IMR-90 (cell line): Measurements from ENCODE around the gene POLD3. TPM values are rescaled to one million over a fixed set of nuclear protein-coding genes. Genes with fewer than 3 reads are reported as not detected.

ENCODE experiments used
- ATAC-seq: fragments of 200-7000 bp; cut with Tn5 transposase; 2 replicates; pipeline ENCODE4 v1.9.1; 2020; ENCODE audit warnings: low read depth, mild to moderate bottlenecking, moderate library complexity
- BruUV-seq: library from RNA; stranded (reverse); fragments of 400-500 nt; replicated peaks from 2 replicates; lab custom pipeline; 2021; lab: Mats Ljungman, UMichigan
- CTCF ChIA-PET: fragments of 300-600 bp; formaldehyde crosslinking; extraction: SDS; loops from one replicate; lab custom pipeline; 2021; ENCODE audit warnings: antibody characterized with exemption; lab: Yijun Ruan, JAX
- POLR2A ChIA-PET: fragments of 300-600 bp; sonication (Branson Sonifier 250); formaldehyde crosslinking; loops from one replicate; lab custom pipeline; 2022; ENCODE audit warnings: antibody characterized with exemption; ENCODE audit not compliant: unreplicated experiment; lab: Charles Lee
- DNase-seq: peaks from one replicate; pipeline ENCODE4 v3.0.0; 2013
- H2AFZ ChIP-seq: replicated peaks from 2 replicates; pipeline ENCODE3; 2013; ENCODE audit warnings: low read length, mild to moderate bottlenecking; ENCODE audit not compliant: poor library complexity
- H2AK5ac ChIP-seq: 2 replicates; pipeline ENCODE4 v1.6.1; 2013; ENCODE audit warnings: low read depth, low read length, inconsistent platforms
- H2AK9ac ChIP-seq: replicated peaks from 2 replicates; pipeline ENCODE3; 2013; ENCODE audit warnings: mild to moderate bottlenecking, low read depth, low read length, moderate library complexity; ENCODE audit not compliant: poor library complexity
- H2BK120ac ChIP-seq: 2 replicates; pipeline ENCODE4 v1.6.1; 2013; ENCODE audit warnings: low read depth, low read length, inconsistent platforms
- H2BK15ac ChIP-seq: 3 replicates; pipeline ENCODE4 v1.6.1; 2013; ENCODE audit warnings: low read depth, low read length, inconsistent platforms
- H2BK20ac ChIP-seq: 2 replicates; pipeline ENCODE4 v1.6.1; 2013; ENCODE audit warnings: low read depth, mild to moderate bottlenecking, inconsistent platforms, low read length, moderate library complexity
- H2BK5ac ChIP-seq: 2 replicates; pipeline ENCODE4 v1.6.1; 2013; ENCODE audit warnings: mild to moderate bottlenecking, low read depth, low read length, inconsistent platforms; ENCODE audit not compliant: poor library complexity, severe bottlenecking
- H3K14ac ChIP-seq: replicated peaks from 2 replicates; pipeline ENCODE4 v1.6.1; 2013; ENCODE audit warnings: low read depth, low read length, inconsistent platforms
- H3K18ac ChIP-seq: 2 replicates; pipeline ENCODE4 v1.6.1; 2013; ENCODE audit warnings: low read depth, low read length, control low read depth
- H3K23ac ChIP-seq: 2 replicates; pipeline ENCODE4 v1.6.1; 2013; ENCODE audit warnings: low read depth, low read length, inconsistent platforms
- H3K27ac ChIP-seq: 2 replicates; pipeline ENCODE4 v1.5.1; 2013; ENCODE audit warnings: mild to moderate bottlenecking, control low read depth, low read length; ENCODE audit not compliant: insufficient read depth
- H3K27me3 ChIP-seq: 2 replicates; pipeline ENCODE4 v1.6.1; 2013; ENCODE audit warnings: low read length; ENCODE audit not compliant: control insufficient read depth, insufficient read depth
- H3K36me3 ChIP-seq: 2 replicates; pipeline ENCODE4 v1.6.1; 2013; ENCODE audit warnings: low read length, mixed read lengths; ENCODE audit not compliant: control insufficient read depth, insufficient read depth
- H3K4ac ChIP-seq: 2 replicates; pipeline ENCODE4 v1.6.1; 2013; ENCODE audit warnings: low read depth, low read length, inconsistent platforms
- H3K4me1 ChIP-seq: 2 replicates; pipeline ENCODE4 v1.6.1; 2013; ENCODE audit warnings: low read length, mixed read lengths; ENCODE audit not compliant: control insufficient read depth, insufficient read depth
- H3K4me2 ChIP-seq: 2 replicates; pipeline ENCODE4 v1.6.1; 2013; ENCODE audit warnings: low read depth, mild to moderate bottlenecking, control low read depth, low read length, moderate library complexity
- H3K4me3 ChIP-seq: 2 replicates; pipeline ENCODE4 v1.5.1; 2013; ENCODE audit warnings: low read depth, mild to moderate bottlenecking, control low read depth, low read length, moderate library complexity; ENCODE audit not compliant: insufficient read depth
- H3K56ac ChIP-seq: 2 replicates; pipeline ENCODE4 v1.6.1; 2013; ENCODE audit warnings: low read length, inconsistent platforms; ENCODE audit not compliant: insufficient read depth; ENCODE audit errors: extremely low read depth
- H3K79me1 ChIP-seq, 2 experiments: 2 replicates each; pipeline ENCODE4 v1.6.1; 2013; ENCODE audit warnings: low read length in 2 of 2, inconsistent platforms in 1 of 2, low read depth in 1 of 2
- H3K9ac ChIP-seq: 2 replicates; pipeline ENCODE4 v1.6.1; 2013; ENCODE audit warnings: low read depth, low read length, control low read depth
- H3K9me1 ChIP-seq: 2 replicates; pipeline ENCODE4 v1.6.1; 2013; ENCODE audit warnings: low read length, inconsistent platforms; ENCODE audit not compliant: insufficient read depth
- H3K9me3 ChIP-seq: 2 replicates; pipeline ENCODE4 v1.6.1; 2013; ENCODE audit warnings: low read length; ENCODE audit not compliant: control insufficient read depth, insufficient read depth
- H4K20me1 ChIP-seq: 2 replicates; pipeline ENCODE4 v1.6.1; 2013; ENCODE audit warnings: low read length, inconsistent platforms; ENCODE audit not compliant: insufficient read depth
- H4K5ac ChIP-seq: 2 replicates; pipeline ENCODE4 v1.6.1; 2013; ENCODE audit warnings: mild to moderate bottlenecking, low read depth, low read length, control low read depth
- H4K8ac ChIP-seq, 2 experiments: 2 replicates each; pipeline ENCODE4 v1.6.1; 2013; ENCODE audit warnings: low read depth in 2 of 2, low read length in 2 of 2, control low read depth in 1 of 2, inconsistent platforms in 1 of 2
- H4K91ac ChIP-seq: 2 replicates; pipeline ENCODE4 v1.6.1; 2013; ENCODE audit warnings: low read depth, low read length, inconsistent platforms; ENCODE audit not compliant: insufficient read depth
- MAFK ChIP-seq: IDR thresholded peaks from 2 replicates; pipeline ENCODE4 v1.6.1; 2012; ENCODE audit warnings: low read depth, low read length, improper control_type of control experiment
- USF2 ChIP-seq: fragments of 150-350 bp; IDR thresholded peaks from 2 replicates; pipeline ENCODE4 v1.6.1; 2017; ENCODE audit warnings: mild to moderate bottlenecking, antibody characterized with exemption, low read length, low read depth
- dilution Hi-C: fragments of 300-500 bp; cut with HindIII; formaldehyde crosslinking; loops from one replicate; pipeline ENCODE4 v1.14.3; 2018; ENCODE audit warnings: low sequenced_read_pairs; ENCODE audit not compliant: unreplicated experiment
- in situ Hi-C: fragments of 300-500 bp; cut with MboI; formaldehyde crosslinking; loops from 3 replicates; pipeline ENCODE4 v1.14.3; 2019; ENCODE audit warnings: low sequenced_read_pairs, inconsistent platforms, mixed read lengths
- intact Hi-C: fragments of 100-400 bp; cut with micrococcal nuclease; formaldehyde crosslinking; loops from 2 replicates; pipeline ENCODE4 v1.10.0; 2022
- polyA plus RNA-seq, 3 experiments: library from polyadenylated mRNA; depleted of rRNA; stranded (reverse); fragments of >200 nt; gene quantifications; 2 replicates each; pipeline ENCODE4 v1.2.3, GENCODE V29; 2012; ENCODE audit warnings: low replicate concordance in 1 of 3
- total RNA-seq: library from RNA; depleted of rRNA; stranded (reverse); fragments of >200 nt; gene quantifications from 2 replicates; pipeline ENCODE4 v1.2.3, GENCODE V29; 2012

Gene POLD3
- total and polyA plus RNA-seq, 2 of the 4 experiments (the other 2 are of a cell fraction): 9.1 to 9.2 TPM

GRCh38 chr11:74647404-74647803 is 55.0 kb downstream of the POLD3 start:
- in situ Hi-C loops (no loop called here), intact Hi-C loops (no loop called here), dilution Hi-C loops (no loop called here)
- H3K9me1 ChIP-seq: peaks cover 22% of the 10 kb centered on the region
- peak overlapping the region; percentile 30; the same call in 1 of the 2 replicates for H2BK20ac ChIP-seq
- peak overlapping the region; percentile 80 for H2BK5ac ChIP-seq
- no peaks in the 10 kb centered on the region for H3K9me3 ChIP-seq
- no peaks in the 10 kb centered on the region; the same call in 1 of the 2 replicates for H3K36me3 ChIP-seq
- peak overlapping the region; percentile 37; the same call in 1 of the 2 replicates for H4K5ac ChIP-seq
- H2BK15ac ChIP-seq: no peak overlapping the region
- ChIA-PET POLR2A (no interaction called here), CTCF (no interaction called here)
- ATAC-seq (no peak), DNase-seq (peak; percentile 68)
- no peak overlapping the region for H2AK5ac ChIP-seq
- H3K18ac ChIP-seq: peak overlapping the region; percentile 42; the same call in 1 of the 2 replicates
- H3K9ac ChIP-seq: no peak overlapping the region
- no peak overlapping the region for H3K4me2 ChIP-seq
- H2AFZ ChIP-seq: no peak overlapping the region
- peak overlapping the region; percentile 2; the same call in 1 of the 2 replicates for H2BK120ac ChIP-seq
- H3K79me1 ChIP-seq: peaks cover 3 to 27% of the 10 kb centered on the region in 2 experiments; a peak in 2 of 4 replicates
- H3K14ac ChIP-seq: 0 out of 2 replicates have a peak overlapping the region, but pooled peaks have one; percentile 12
- no peak overlapping the region for H3K56ac ChIP-seq
- H3K4me1 ChIP-seq: peaks cover 33% of the 10 kb centered on the region
- H3K4me3 ChIP-seq: no peak overlapping the region
- no peak overlapping the region; the same call in 1 of the 2 replicates for H4K91ac ChIP-seq
- no peak overlapping the region for H3K23ac ChIP-seq
- no peak overlapping the region for H2AK9ac ChIP-seq
- H3K4ac ChIP-seq: peak overlapping the region; percentile 51
- H3K27ac ChIP-seq: no peak overlapping the region
- TF ChIP-seq MAFK (no peak), USF2 (peak; percentile 69)
- peaks cover 4% of the 10 kb centered on the region; the same call in 1 of the 2 replicates for H4K20me1 ChIP-seq
- no TSS peak for BruUV-seq
- H4K8ac ChIP-seq: peak overlapping the region in 1 of 2 experiments; percentile 32; a peak in 3 of 4 replicates
- no peaks in the 10 kb centered on the region for H3K27me3 ChIP-seq
